Measurements from ENCODE around the gene SLC25A48.

The SLC25A48 gene

DNA sequence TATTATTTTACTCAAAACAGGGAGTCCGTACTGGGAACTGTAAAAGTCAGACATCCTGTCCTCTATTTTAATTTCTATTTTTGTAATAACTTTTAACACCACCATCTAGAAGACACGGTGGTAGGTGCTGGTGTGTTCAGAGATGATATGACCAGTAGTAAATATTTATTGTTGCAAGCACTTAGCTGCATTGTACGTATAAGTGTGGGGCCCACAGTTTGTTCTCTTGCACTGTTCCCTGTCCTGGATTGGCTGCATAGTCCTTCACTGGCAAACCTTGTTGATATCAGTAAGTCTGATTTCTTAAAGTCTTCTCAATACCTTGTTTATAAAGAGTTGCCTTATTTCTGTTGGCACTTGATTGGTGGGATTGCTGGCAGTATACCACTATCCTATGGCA is 85.7 kb downstream of the SLC25A48 start:
- no peak for DNase-seq (ENCODE audit: low read depth)

- DNase-seq (ENCODE audit: low read depth): no peak
Observed at GRCh38 chr5:135921388-135921787, 86.9 kb downstream of the SLC25A48 start.

DNA sequence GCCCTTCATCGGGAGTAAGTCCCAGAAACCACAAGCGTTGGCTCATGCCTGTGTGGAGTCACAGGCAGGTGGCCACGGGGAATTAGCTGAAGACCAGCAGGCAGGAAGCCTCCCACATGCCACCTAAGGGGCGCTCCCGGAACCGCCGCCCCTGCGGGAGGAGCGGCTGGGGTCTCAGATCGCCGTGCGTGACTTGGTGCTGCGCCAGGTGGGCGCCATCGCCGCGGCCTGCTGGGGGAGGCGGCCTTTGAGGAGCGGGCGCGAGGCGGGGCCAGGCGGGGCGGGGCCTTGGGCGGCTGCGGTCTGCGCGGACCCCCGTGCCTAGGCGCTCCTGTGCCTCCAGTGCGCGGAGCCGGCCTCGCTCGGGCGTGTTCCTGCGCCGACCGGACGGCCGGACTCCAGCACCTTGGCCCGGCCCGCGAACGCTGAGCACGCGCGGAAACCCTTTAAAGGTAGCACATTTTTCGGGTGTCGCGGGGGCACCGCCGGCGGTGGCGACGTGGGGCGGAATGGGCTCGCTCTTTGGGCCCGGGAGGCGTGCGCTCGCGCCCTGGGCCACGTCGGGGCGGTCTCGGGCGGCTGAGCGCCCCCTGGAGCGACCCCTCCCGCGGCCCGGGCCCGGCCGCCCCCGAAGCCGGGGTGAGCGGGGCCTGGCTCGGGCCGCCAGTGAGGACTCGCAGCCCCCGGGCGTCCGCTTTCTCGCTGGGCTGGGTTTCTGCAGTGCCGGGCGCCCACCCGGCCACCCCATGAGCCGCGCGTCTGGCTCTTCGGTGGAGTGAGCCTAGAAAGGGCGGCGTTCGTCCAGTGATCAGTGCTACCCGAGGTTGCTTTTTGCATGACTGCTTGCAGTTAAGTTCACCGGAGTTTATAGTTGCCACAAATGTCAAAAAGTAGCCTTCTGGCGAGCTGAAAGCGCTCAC is 95.8 kb downstream of the SLC25A48 start:
- no peak for DNase-seq (ENCODE audit: low read depth)

- no peak for DNase-seq (ENCODE audit: low read depth)
Observed at GRCh38 chr5:135930949-135931295, 96.5 kb downstream of the SLC25A48 start.

- DNase-seq (ENCODE audit: low read depth): no peak
Observed at GRCh38 chr5:135934939-135935338, 100.5 kb downstream of the SLC25A48 start.

DNA sequence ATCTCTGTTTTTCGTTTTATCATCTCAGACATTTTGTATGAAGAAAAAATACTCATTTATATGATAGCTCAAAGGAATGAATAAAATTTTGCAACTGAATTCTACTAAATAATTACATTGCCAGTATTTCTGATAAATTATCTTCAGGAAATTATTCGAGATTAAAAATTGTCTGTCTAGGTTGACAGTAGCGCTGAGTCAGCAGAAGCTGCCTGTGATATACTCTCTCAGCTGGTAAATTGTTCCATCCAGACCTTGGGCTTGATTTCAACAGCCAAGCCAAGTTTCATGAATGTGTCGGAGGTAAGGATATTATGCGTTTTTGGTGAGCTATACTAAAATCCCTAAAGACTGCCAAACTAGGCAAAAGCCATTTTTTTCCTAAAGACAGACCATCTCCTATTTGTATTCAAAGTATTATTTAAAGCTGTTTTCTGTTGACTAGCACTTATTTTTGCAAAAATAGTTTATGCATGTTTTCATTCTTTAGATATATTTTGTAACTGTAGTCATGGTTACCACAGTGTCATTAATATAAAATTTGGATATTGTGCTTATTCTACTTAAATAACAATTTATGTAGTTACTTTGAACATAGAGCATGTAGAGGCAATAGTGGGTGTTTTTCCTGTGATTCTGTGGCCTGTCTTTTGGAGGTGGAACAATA is 102.9 kb downstream of the SLC25A48 start:
- DNase-seq (ENCODE audit: low read depth): no peak
